Activated T-cell treated with anti-CD3 and anti-CD28 coated beads, Interleukin-2, amount 50 U/mL, for 72 hours (primary cell): Measurements from ENCODE around the gene MR1. TPM values are rescaled to one million over a fixed set of nuclear protein-coding genes. Genes with fewer than 3 reads are reported as not detected.
"Not testable (repeated sequence)": the region's sequence is repeated elsewhere in the genome, so short reads cannot be mapped to it uniquely, and the experiment has no call there.

ENCODE experiments used
- ATAC-seq, 2 donors: fragments of 150-1000 bp; cut with Tn5 transposase; replicated peaks in 1 of 2; 2 replicates each; pipeline ENCODE4 v1.10.0; 2021; ENCODE audit warnings: moderate library complexity in 2 of 2, mild to moderate bottlenecking in 1 of 2
- DNase-seq, 2 donors: peaks; one replicate each; pipeline ENCODE4 v3.0.0; 2021 to 2022; ENCODE audit warnings: mixed read lengths in 1 of 2
- H3K27ac Mint-ChIP-seq: one replicate; pipeline ENCODE4 v1.8.0; 2022; ENCODE audit warnings: mild to moderate bottlenecking, moderate library complexity, mixed read lengths
- H3K27me3 Mint-ChIP-seq: one replicate; pipeline ENCODE4 v1.8.0; 2022; ENCODE audit warnings: low read depth, mixed read lengths
- H3K36me3 Mint-ChIP-seq, 2 donors: one replicate each; pipeline ENCODE4 v1.8.0; 2022; ENCODE audit warnings: mixed read lengths in 2 of 2, mild to moderate bottlenecking in 1 of 2; ENCODE audit not compliant: insufficient read depth in 2 of 2
- H3K4me1 Mint-ChIP-seq: one replicate; pipeline ENCODE4 v1.8.0; 2022; ENCODE audit warnings: low read depth, mixed read lengths
- H3K4me3 Mint-ChIP-seq, 2 donors: one replicate each; pipeline ENCODE4 v1.8.0; 2022; ENCODE audit warnings: mild to moderate bottlenecking in 2 of 2, mixed read lengths in 2 of 2, moderate library complexity in 2 of 2
- H3K9me3 Mint-ChIP-seq, 2 donors: one replicate each; pipeline ENCODE4 v1.8.0; 2022; ENCODE audit warnings: mixed read lengths in 2 of 2
- total RNA-seq, 2 donors: library from RNA; stranded (reverse); gene quantifications; one replicate each; pipeline ENCODE4 v1.2.3, GENCODE V29; 2022

The MR1 gene
- total RNA-seq, 2 donors from 2014 or later = 48.9 to 49.9 TPM

- peaks cover 33% of the 10 kb centered on the region for H3K4me1 Mint-ChIP-seq
- H3K36me3 Mint-ChIP-seq = peaks cover 3 to 19% of the 10 kb centered on the region in 2 donors
- H3K27me3 Mint-ChIP-seq = no peaks in the 10 kb centered on the region
- no peak for ATAC-seq
- H3K27ac Mint-ChIP-seq = no peak overlapping the region
- H3K9me3 Mint-ChIP-seq = no peaks in the 10 kb centered on the region
- H3K4me3 Mint-ChIP-seq = no peak overlapping the region
- no peak for DNase-seq
Measured at GRCh38 chr1:181015251-181015615, 18.6 kb upstream of the MR1 start.

- peaks cover 33% of the 10 kb centered on the region for H3K4me1 Mint-ChIP-seq
- no peaks in the 10 kb centered on the region for H3K9me3 Mint-ChIP-seq
- no peak overlapping the region for H3K27ac Mint-ChIP-seq
- no peak for ATAC-seq
- DNase-seq = no peak
- H3K27me3 Mint-ChIP-seq = no peaks in the 10 kb centered on the region
- H3K4me3 Mint-ChIP-seq = no peak overlapping the region
- H3K36me3 Mint-ChIP-seq = peaks cover 2 to 20% of the 10 kb centered on the region in 2 donors
Measured at GRCh38 chr1:181016563-181016962, 17.2 kb upstream of the MR1 start.

GRCh38 chr1:181018901-181019681 is 14.7 kb upstream of the MR1 start:
- peak in 1 of 2 donors; percentile 22 for ATAC-seq
- no peaks in the 10 kb centered on the region for H3K27me3 Mint-ChIP-seq
- peak overlapping the region; percentile 9 for H3K27ac Mint-ChIP-seq
- peak overlapping the region; percentile 59 to 95 for H3K4me3 Mint-ChIP-seq
- peaks cover 34% of the 10 kb centered on the region for H3K4me1 Mint-ChIP-seq
- peak in 1 of 2 donors; percentile 26 for DNase-seq
- H3K36me3 Mint-ChIP-seq = peaks cover 5 to 12% of the 10 kb centered on the region in 2 donors
- H3K9me3 Mint-ChIP-seq = no peaks in the 10 kb centered on the region

- no peaks in the 10 kb centered on the region for H3K9me3 Mint-ChIP-seq
- peak overlapping the region; percentile 94 for H3K27ac Mint-ChIP-seq
- no peak for ATAC-seq
- H3K36me3 Mint-ChIP-seq = peaks cover 5 to 12% of the 10 kb centered on the region in 2 donors
- H3K4me1 Mint-ChIP-seq = peaks cover 34% of the 10 kb centered on the region
- H3K4me3 Mint-ChIP-seq = peak overlapping the region; percentile 95 to 97
- DNase-seq = no peak
- no peaks in the 10 kb centered on the region for H3K27me3 Mint-ChIP-seq
Measured at GRCh38 chr1:181021159-181021558, 12.6 kb upstream of the MR1 start.

GRCh38 chr1:181021811-181022434 is 11.9 kb upstream of the MR1 start:
- Mint-ChIP-seq H3K9me3 (no peaks in the 10 kb centered on the region), H3K27me3 (no peaks in the 10 kb centered on the region), H3K36me3 (peaks cover 5 to 12% of the 10 kb centered on the region in 2 donors), H3K4me1 (peaks cover 34% of the 10 kb centered on the region), H3K27ac (peak overlapping the region; percentile 94), H3K4me3 (peak overlapping the region; percentile 95 to 97)
- DNase-seq = peak; percentile 62 to 65
- peak; percentile 56 to 61 for ATAC-seq

- Mint-ChIP-seq H3K9me3 (no peaks in the 10 kb centered on the region), H3K4me1 (peaks cover 33% of the 10 kb centered on the region), H3K27ac (peak overlapping the region; percentile 99), H3K36me3 (peaks cover 5 to 8% of the 10 kb centered on the region in 2 donors), H3K27me3 (no peaks in the 10 kb centered on the region), H3K4me3 (peak overlapping the region; percentile 95 to 97)
- DNase-seq (no peak), ATAC-seq (no peak)
Measured at GRCh38 chr1:181023265-181024057, 10.3 kb upstream of the MR1 start.

- H3K9me3 Mint-ChIP-seq = no peaks in the 10 kb centered on the region
- H3K4me1 Mint-ChIP-seq = peaks cover 12% of the 10 kb centered on the region
- no peak for DNase-seq
- H3K4me3 Mint-ChIP-seq = no peak overlapping the region
- no peak overlapping the region for H3K27ac Mint-ChIP-seq
- ATAC-seq = no peak
- H3K27me3 Mint-ChIP-seq = no peaks in the 10 kb centered on the region
- no peaks in the 10 kb centered on the region for H3K36me3 Mint-ChIP-seq
Measured at GRCh38 chr1:181028196-181028595, 5.6 kb upstream of the MR1 start.

- peaks cover 14% of the 10 kb centered on the region for H3K4me1 Mint-ChIP-seq
- ATAC-seq (no peak), DNase-seq (no peak)
- no peaks in the 10 kb centered on the region for H3K9me3 Mint-ChIP-seq
- H3K4me3 Mint-ChIP-seq = no peak overlapping the region
- H3K27me3 Mint-ChIP-seq = no peaks in the 10 kb centered on the region
- H3K36me3 Mint-ChIP-seq = no peaks in the 10 kb centered on the region
- no peak overlapping the region for H3K27ac Mint-ChIP-seq
Measured at GRCh38 chr1:181028615-181029014, 5.2 kb upstream of the MR1 start.

- Mint-ChIP-seq H3K4me3 (peak overlapping the region in 1 of 2 donors; percentile 100), H3K9me3 (no peaks in the 10 kb centered on the region), H3K27me3 (no peaks in the 10 kb centered on the region), H3K36me3 (peaks cover 2 to 5% of the 10 kb centered on the region in 2 donors), H3K4me1 (peaks cover 49% of the 10 kb centered on the region), H3K27ac (peak overlapping the region; percentile 100)
- ATAC-seq (no peak), DNase-seq (no peak)
Measured at GRCh38 chr1:181032535-181032934, 1.2 kb upstream of the MR1 start.

GRCh38 chr1:181033128-181033798 is 520 bp upstream of the MR1 start:
- Mint-ChIP-seq H3K27ac (peak overlapping the region; percentile 100), H3K4me3 (peak overlapping the region; percentile 94 to 100), H3K9me3 (no peaks in the 10 kb centered on the region), H3K36me3 (peaks cover 5 to 7% of the 10 kb centered on the region in 2 donors), H3K4me1 (peaks cover 57% of the 10 kb centered on the region), H3K27me3 (no peaks in the 10 kb centered on the region)
- ATAC-seq (peak; percentile 28 to 38), DNase-seq (peak in 1 of 2 donors; percentile 34)

GRCh38 chr1:181035210-181035609 is 1.4 kb downstream of the MR1 start:
- not testable (repeated sequence) for H3K9me3 Mint-ChIP-seq, H3K27me3 Mint-ChIP-seq, ATAC-seq, DNase-seq
- peaks cover 5 to 18% of the 10 kb centered on the region in 2 donors for H3K36me3 Mint-ChIP-seq
- H3K27ac Mint-ChIP-seq = peak overlapping the region; percentile 51
- peak overlapping the region; percentile 86 to 94 for H3K4me3 Mint-ChIP-seq
- peaks cover 75% of the 10 kb centered on the region for H3K4me1 Mint-ChIP-seq

GRCh38 chr1:181036107-181036836 is 2.5 kb downstream of the MR1 start:
- no peak for ATAC-seq
- Mint-ChIP-seq H3K4me3 (peak overlapping the region; percentile 86 to 94), H3K27ac (peak overlapping the region; percentile 93), H3K4me1 (peaks cover 83% of the 10 kb centered on the region), H3K27me3 (no peaks in the 10 kb centered on the region), H3K36me3 (peaks cover 5 to 20% of the 10 kb centered on the region in 2 donors), H3K9me3 (no peaks in the 10 kb centered on the region)
- no peak for DNase-seq
